ENCODE measurements around the gene XYLT2. TPM values are rescaled to one million over a fixed set of nuclear protein-coding genes. Genes with fewer than 3 reads are reported as not detected.

The XYLT2 gene
- total and polyA plus RNA-seq, 2 of the 8 experiments (the other 6 are each of a cell fraction or from before 2014, with no cell fraction given) = 28.0 to 29.9 TPM

- TF ChIP-seq, protein P1, sequence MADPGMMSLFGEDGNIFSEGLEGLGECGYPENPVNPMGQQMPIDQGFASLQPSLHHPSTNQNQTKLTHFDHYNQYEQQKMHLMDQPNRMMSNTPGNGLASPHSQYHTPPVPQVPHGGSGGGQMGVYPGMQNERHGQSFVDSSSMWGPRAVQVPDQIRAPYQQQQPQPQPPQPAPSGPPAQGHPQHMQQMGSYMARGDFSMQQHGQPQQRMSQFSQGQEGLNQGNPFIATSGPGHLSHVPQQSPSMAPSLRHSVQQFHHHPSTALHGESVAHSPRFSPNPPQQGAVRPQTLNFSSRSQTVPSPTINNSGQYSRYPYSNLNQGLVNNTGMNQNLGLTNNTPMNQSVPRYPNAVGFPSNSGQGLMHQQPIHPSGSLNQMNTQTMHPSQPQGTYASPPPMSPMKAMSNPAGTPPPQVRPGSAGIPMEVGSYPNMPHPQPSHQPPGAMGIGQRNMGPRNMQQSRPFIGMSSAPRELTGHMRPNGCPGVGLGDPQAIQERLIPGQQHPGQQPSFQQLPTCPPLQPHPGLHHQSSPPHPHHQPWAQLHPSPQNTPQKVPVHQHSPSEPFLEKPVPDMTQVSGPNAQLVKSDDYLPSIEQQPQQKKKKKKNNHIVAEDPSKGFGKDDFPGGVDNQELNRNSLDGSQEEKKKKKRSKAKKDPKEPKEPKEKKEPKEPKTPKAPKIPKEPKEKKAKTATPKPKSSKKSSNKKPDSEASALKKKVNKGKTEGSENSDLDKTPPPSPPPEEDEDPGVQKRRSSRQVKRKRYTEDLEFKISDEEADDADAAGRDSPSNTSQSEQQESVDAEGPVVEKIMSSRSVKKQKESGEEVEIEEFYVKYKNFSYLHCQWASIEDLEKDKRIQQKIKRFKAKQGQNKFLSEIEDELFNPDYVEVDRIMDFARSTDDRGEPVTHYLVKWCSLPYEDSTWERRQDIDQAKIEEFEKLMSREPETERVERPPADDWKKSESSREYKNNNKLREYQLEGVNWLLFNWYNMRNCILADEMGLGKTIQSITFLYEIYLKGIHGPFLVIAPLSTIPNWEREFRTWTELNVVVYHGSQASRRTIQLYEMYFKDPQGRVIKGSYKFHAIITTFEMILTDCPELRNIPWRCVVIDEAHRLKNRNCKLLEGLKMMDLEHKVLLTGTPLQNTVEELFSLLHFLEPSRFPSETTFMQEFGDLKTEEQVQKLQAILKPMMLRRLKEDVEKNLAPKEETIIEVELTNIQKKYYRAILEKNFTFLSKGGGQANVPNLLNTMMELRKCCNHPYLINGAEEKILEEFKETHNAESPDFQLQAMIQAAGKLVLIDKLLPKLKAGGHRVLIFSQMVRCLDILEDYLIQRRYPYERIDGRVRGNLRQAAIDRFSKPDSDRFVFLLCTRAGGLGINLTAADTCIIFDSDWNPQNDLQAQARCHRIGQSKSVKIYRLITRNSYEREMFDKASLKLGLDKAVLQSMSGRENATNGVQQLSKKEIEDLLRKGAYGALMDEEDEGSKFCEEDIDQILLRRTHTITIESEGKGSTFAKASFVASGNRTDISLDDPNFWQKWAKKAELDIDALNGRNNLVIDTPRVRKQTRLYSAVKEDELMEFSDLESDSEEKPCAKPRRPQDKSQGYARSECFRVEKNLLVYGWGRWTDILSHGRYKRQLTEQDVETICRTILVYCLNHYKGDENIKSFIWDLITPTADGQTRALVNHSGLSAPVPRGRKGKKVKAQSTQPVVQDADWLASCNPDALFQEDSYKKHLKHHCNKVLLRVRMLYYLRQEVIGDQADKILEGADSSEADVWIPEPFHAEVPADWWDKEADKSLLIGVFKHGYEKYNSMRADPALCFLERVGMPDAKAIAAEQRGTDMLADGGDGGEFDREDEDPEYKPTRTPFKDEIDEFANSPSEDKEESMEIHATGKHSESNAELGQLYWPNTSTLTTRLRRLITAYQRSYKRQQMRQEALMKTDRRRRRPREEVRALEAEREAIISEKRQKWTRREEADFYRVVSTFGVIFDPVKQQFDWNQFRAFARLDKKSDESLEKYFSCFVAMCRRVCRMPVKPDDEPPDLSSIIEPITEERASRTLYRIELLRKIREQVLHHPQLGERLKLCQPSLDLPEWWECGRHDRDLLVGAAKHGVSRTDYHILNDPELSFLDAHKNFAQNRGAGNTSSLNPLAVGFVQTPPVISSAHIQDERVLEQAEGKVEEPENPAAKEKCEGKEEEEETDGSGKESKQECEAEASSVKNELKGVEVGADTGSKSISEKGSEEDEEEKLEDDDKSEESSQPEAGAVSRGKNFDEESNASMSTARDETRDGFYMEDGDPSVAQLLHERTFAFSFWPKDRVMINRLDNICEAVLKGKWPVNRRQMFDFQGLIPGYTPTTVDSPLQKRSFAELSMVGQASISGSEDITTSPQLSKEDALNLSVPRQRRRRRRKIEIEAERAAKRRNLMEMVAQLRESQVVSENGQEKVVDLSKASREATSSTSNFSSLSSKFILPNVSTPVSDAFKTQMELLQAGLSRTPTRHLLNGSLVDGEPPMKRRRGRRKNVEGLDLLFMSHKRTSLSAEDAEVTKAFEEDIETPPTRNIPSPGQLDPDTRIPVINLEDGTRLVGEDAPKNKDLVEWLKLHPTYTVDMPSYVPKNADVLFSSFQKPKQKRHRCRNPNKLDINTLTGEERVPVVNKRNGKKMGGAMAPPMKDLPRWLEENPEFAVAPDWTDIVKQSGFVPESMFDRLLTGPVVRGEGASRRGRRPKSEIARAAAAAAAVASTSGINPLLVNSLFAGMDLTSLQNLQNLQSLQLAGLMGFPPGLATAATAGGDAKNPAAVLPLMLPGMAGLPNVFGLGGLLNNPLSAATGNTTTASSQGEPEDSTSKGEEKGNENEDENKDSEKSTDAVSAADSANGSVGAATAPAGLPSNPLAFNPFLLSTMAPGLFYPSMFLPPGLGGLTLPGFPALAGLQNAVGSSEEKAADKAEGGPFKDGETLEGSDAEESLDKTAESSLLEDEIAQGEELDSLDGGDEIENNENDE (IDR thresholded peaks at IDR 0.05; ENCODE audit: insufficient replicate concordance, low read length) = no peak
- TF ChIP-seq TAF7 (optimal IDR thresholded peaks at IDR 0.05; ENCODE audit: borderline replicate concordance, low read depth, low read length) (no peak), GABPA (IDR thresholded peaks at IDR 0.05; ENCODE audit: borderline replicate concordance, insufficient read depth, low read length) (no peak), TBP (IDR thresholded peaks at IDR 0.05; ENCODE audit: low read depth, low read length) (peak; percentile 74; the same call in 1 of the 2 replicates), BCL11A (IDR thresholded peaks at IDR 0.05; ENCODE audit: low read depth in 2 of 2, low read length in 2 of 2) (no peak), TAF1 (IDR thresholded peaks at IDR 0.05; ENCODE audit: low read depth, low read length) (peak; percentile 81), POU5F1 (IDR thresholded peaks at IDR 0.05; ENCODE audit: low read depth, low read length) (no peak)
- TF ChIP-seq, protein P2, sequence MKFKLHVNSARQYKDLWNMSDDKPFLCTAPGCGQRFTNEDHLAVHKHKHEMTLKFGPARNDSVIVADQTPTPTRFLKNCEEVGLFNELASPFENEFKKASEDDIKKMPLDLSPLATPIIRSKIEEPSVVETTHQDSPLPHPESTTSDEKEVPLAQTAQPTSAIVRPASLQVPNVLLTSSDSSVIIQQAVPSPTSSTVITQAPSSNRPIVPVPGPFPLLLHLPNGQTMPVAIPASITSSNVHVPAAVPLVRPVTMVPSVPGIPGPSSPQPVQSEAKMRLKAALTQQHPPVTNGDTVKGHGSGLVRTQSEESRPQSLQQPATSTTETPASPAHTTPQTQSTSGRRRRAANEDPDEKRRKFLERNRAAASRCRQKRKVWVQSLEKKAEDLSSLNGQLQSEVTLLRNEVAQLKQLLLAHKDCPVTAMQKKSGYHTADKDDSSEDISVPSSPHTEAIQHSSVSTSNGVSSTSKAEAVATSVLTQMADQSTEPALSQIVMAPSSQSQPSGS (IDR thresholded peaks at IDR 0.05; ENCODE audit: low read length) = peak; percentile 78; the same call in 1 of the 2 replicates
These were observed 51.4 kb downstream of the XYLT2 start, which contains the start of gene LRRC59 (continued) for GRCh38 chr17:50397111-50397918.
